Karpas-422 (cell line): Measurements from ENCODE around the gene ASPHD2. TPM values are rescaled to one million over a fixed set of nuclear protein-coding genes. Genes with fewer than 3 reads are reported as not detected.
A peak's percentile ranks its signal among the peaks of the same experiment; 100 is the strongest.

Experiments
- DNase-seq: peaks from one replicate; pipeline ENCODE4 v3.0.0-alpha.2; 2015
- H2AFZ ChIP-seq: fragments of 200-600 bp; sonication (generic); 2 replicates; pipeline ENCODE4 v1.6.1; 2014; ENCODE audit warnings: antibody characterized with exemption, low read length, mixed read lengths
- H3K27ac ChIP-seq: fragments of 200-600 bp; sonication (generic); 2 replicates; pipeline ENCODE4 v1.5.1; 2014; ENCODE audit warnings: mild to moderate bottlenecking, low read length, moderate library complexity
- H3K27me3 ChIP-seq: fragments of 200-600 bp; sonication (generic); 2 replicates; pipeline ENCODE4 v1.6.1; 2014; ENCODE audit warnings: low read length, mixed read lengths
- H3K36me3 ChIP-seq: fragments of 200-600 bp; sonication (generic); 2 replicates; pipeline ENCODE4 v1.6.1; 2014; ENCODE audit warnings: low read length, mixed read lengths; ENCODE audit not compliant: insufficient read depth
- H3K4me1 ChIP-seq: fragments of 200-600 bp; sonication (generic); 2 replicates; pipeline ENCODE4 v1.6.1; 2014; ENCODE audit warnings: mild to moderate bottlenecking, low read length, mixed read lengths
- H3K4me2 ChIP-seq: fragments of 200-600 bp; sonication (generic); 2 replicates; pipeline ENCODE4 v1.6.1; 2014; ENCODE audit warnings: low read length, low read depth, mild to moderate bottlenecking; ENCODE audit not compliant: poor library complexity, severe bottlenecking
- H3K4me3 ChIP-seq: fragments of 200-600 bp; sonication (generic); 2 replicates; pipeline ENCODE4 v1.5.1; 2014; ENCODE audit warnings: mild to moderate bottlenecking, antibody characterized with exemption, low read length, mixed read lengths
- H3K79me2 ChIP-seq: fragments of 200-600 bp; sonication (generic); 2 replicates; pipeline ENCODE4 v1.6.1; 2014; ENCODE audit warnings: mild to moderate bottlenecking, low read length, mixed read lengths
- H3K9ac ChIP-seq: fragments of 200-600 bp; sonication (generic); 2 replicates; pipeline ENCODE4 v1.6.0; 2014; ENCODE audit warnings: low read length
- H3K9me2 ChIP-seq: fragments of 200-600 bp; sonication (generic), shearing (Covaris generic); replicated peaks from 2 replicates; pipeline ENCODE4 v1.6.0; 2014; ENCODE audit warnings: mild to moderate bottlenecking, low read length, moderate library complexity; ENCODE audit not compliant: insufficient read depth
- H3K9me3 ChIP-seq: fragments of 300-700, 200-600 bp; sonication (generic); 2 replicates; pipeline ENCODE4 v1.6.1; 2014; ENCODE audit warnings: low read length, mixed read lengths
- H4K20me1 ChIP-seq: fragments of 200-600 bp; sonication (generic); 2 replicates; pipeline ENCODE4 v1.6.1; 2014; ENCODE audit warnings: mild to moderate bottlenecking, antibody characterized with exemption, low read length, low read depth; ENCODE audit not compliant: insufficient read depth
- total RNA-seq: library from RNA; depleted of rRNA; stranded (reverse); fragments of >200 nt; shearing (Covaris generic); gene quantifications from 2 replicates; pipeline ENCODE4 v1.2.3, GENCODE V29; 2014; ENCODE audit warnings: low replicate concordance

The ASPHD2 gene
- total RNA-seq, 1 experiment from 2014 or later = 33.3 TPM

DNA sequence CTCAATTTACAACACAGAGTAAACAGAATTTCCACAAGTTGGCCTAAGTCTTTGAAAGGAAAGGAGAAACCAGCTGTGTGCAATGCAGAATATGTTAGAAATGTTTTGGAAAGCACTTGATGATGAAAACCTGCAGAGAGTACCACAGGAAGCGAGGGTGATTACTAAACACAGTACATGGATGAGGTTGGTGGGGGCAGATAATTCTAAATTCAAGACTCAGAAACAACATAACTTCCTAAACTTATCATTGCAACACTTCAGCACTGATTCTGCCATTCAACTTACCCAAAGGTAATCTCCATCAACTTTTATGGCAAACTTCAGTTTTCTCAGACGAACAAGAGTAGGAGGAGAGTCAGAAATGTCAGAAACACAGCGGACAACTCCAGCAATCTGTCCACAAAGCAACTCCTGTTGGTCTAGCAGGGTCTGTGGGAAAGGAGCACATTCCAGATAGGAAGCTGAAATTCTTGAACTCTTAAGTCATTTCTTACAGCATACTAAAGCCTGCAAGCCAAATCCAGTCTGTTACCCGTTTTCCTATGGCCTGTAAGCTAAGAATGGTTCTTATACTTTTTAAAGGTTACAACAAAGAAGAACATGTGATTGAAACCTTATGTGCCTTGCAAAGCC, 47.8 kb downstream of the ASPHD2 start:
- H3K4me2 ChIP-seq = no peak overlapping the region

DNA sequence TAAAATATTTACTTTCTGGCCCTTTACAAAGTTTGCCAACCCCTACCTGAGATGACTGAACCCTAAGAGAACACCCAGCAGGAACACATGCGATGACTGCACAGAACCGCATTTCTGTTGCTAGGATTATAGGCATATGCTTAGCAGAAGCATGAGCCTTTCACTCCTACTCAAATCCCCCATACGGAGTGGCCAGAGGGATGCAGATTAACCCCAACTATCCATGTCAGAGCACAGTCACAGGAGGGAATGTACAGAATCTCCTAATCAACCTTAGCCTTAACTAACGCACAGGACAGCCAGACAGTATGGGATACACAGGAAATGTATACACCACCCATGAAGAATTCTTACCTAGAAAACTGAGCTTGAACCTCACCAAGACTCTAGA, 48.3 kb downstream of the ASPHD2 start:
- no peaks in the 10 kb centered on the region for H3K9me2 ChIP-seq
- H3K36me3 ChIP-seq = peaks cover 32% of the 10 kb centered on the region
- H3K4me1 ChIP-seq = peaks cover 43% of the 10 kb centered on the region
- no peak for DNase-seq
- H3K9ac ChIP-seq = no peak overlapping the region
- H3K4me2 ChIP-seq = no peak overlapping the region
- H3K4me3 ChIP-seq = no peak overlapping the region
- no peaks in the 10 kb centered on the region for H3K27me3 ChIP-seq
- no peaks in the 10 kb centered on the region for H4K20me1 ChIP-seq
- H3K27ac ChIP-seq = no peak overlapping the region
- no peak overlapping the region for H2AFZ ChIP-seq
- H3K79me2 ChIP-seq = peaks cover 75% of the 10 kb centered on the region
- H3K9me3 ChIP-seq = no peaks in the 10 kb centered on the region

More for the DNA sequence above, 47.8 kb downstream of the ASPHD2 start:
- peaks cover 70% of the 10 kb centered on the region for H3K79me2 ChIP-seq
- H3K4me1 ChIP-seq = peaks cover 37% of the 10 kb centered on the region
- no peaks in the 10 kb centered on the region for H3K9me3 ChIP-seq
- no peaks in the 10 kb centered on the region for H4K20me1 ChIP-seq
- H3K27ac ChIP-seq = no peak overlapping the region
- no peak overlapping the region for H3K9ac ChIP-seq
- H2AFZ ChIP-seq = no peak overlapping the region
- peaks cover 37% of the 10 kb centered on the region for H3K36me3 ChIP-seq
- H3K9me2 ChIP-seq = no peaks in the 10 kb centered on the region
- no peak overlapping the region for H3K4me3 ChIP-seq
- no peak for DNase-seq
- no peaks in the 10 kb centered on the region for H3K27me3 ChIP-seq

DNA sequence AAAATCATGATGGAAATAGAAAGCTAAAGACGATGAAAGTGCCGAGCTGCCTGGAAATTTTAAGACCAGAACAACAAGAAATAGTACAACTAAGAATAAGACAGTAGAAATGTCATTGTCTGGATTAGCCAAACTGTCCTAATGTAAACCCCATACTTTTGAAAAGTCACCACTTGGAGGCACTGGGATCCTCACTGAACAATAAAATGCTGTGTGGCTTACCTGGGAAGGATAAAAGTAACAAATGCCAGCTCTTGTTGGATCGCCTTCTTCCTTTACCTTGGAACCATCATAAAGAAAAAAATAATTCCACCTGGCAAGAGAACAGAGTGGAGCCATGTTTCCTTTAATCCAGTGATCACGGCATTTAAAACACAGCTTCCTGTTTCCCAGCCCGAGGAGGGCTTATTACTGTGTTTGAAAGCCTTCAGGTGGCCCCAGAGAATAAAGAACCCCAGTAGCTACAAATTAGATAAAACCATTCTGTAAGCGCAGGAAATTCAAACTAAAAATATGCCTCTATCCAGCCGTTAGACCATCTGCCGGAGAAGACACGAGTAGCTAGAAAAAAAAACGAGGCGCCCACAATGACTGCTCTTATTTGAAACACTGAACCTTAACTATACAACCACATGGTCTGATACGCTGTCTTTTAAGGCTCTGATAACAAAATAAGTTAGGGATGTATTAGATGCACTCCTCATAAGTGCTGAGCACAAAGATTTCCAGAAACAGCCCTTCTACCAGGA, 50.2 kb downstream of the ASPHD2 start:
- peaks cover 84% of the 10 kb centered on the region for H3K79me2 ChIP-seq
- H3K4me3 ChIP-seq = peak overlapping the region; percentile 73
- no peaks in the 10 kb centered on the region for H3K27me3 ChIP-seq
- peaks cover 20% of the 10 kb centered on the region for H3K36me3 ChIP-seq
- no peaks in the 10 kb centered on the region for H3K9me2 ChIP-seq
- no peaks in the 10 kb centered on the region for H4K20me1 ChIP-seq
- peaks cover 50% of the 10 kb centered on the region for H3K4me1 ChIP-seq
- peak; percentile 66 for DNase-seq
- no peaks in the 10 kb centered on the region for H3K9me3 ChIP-seq
- H3K27ac ChIP-seq = peak overlapping the region; percentile 91
- peak overlapping the region; percentile 2; the same call in 1 of the 2 replicates for H2AFZ ChIP-seq
- peak overlapping the region; percentile 92 for H3K4me2 ChIP-seq
- H3K9ac ChIP-seq = peak overlapping the region; percentile 80

DNA sequence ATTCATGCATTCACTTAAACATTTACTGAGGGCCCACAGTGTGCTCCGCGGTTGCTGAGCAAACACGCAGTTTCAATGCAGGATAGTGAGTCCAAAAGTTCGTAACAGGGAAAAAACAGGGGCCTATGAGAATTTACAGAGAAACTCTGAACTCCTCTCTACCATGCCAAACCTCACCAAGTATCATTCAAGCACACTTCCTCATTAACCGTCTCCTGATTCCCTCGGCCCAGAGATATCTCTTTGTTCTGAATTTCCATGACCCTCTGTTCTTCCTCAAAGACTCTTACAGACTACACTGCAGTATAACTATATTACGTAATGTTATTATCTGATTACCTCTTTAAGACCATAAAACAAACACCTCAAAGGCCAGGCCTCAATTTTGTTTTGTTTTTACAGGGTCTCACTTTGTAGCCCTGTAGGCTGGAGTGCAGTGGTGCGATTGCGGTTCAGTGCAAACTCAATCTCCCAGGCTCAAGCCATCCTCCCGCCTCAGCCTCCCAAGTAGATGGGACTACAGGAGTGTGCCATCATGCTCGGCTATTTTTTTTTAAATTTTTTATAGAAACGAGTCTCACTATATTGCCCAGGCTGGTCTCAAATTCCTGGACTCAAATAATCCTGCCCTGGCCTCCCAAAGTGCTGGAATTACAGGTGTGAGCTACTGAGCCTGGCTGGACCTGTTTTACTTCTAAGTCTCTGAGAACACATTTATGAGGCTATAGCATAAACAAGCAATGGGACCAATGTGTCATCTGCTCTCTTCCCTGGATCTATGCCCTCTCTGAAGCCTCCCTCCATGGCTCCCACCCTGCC, 50.9 kb downstream of the ASPHD2 start:
- Histone ChIP-seq H3K36me3 (peaks cover 16% of the 10 kb centered on the region), H3K9me2 (no peaks in the 10 kb centered on the region), H3K4me3 (peak overlapping the region; percentile 73), H3K9me3 (no peaks in the 10 kb centered on the region), H3K4me2 (peak overlapping the region; percentile 92), H3K27ac (peak overlapping the region; percentile 91), H3K9ac (peak overlapping the region; percentile 80), H2AFZ (peak overlapping the region; percentile 2; the same call in 1 of the 2 replicates), H3K79me2 (peaks cover 86% of the 10 kb centered on the region), H3K4me1 (peaks cover 58% of the 10 kb centered on the region), H3K27me3 (no peaks in the 10 kb centered on the region), H4K20me1 (no peaks in the 10 kb centered on the region)
- peak; percentile 68 for DNase-seq

DNA sequence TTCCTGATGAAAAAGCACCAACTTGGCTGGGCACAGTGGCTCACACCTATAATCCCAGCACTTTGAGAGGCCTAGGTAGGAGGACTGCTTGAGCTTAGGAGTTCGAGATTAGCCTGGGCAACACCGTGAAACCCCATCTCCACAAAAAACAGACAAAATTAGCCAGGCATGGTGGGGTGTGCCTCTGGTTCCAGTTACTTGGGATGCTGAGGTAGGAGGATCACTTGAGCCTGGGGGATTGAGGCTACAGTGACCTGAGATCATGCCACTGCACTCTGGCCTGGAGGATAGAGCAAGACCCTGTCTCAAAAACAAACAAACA, 51.5 kb downstream of the ASPHD2 start:
- peak overlapping the region; percentile 91 for H3K27ac ChIP-seq

DNA sequence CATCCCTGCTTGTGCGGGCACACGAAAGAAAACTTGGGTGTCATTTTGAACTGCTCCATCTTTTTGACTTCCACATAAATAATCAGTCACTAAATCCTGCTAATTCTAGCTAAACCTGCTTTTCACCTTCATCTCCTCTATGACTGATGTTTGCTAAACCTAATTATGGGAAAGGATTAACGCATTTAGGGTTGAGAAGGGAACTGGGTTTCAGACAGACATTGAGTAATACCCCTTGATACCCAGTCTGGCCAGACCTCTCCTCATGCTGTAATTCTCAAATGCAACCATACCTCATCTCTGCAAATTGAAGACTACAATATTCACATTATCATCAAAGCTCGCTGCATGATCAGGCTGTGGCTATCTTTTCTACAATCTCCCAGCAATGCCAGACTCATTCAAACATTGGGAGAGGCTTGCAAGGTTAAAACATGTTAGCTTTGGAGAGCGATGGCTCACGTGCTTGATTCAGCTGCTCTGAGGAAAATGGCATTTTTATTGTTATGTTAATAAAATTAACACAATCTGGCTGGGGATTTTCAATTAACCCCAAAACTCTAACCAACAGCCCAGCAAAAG, 52.1 kb downstream of the ASPHD2 start:
- H3K4me3 ChIP-seq = peak overlapping the region; percentile 73
- peak overlapping the region; percentile 92 for H3K4me2 ChIP-seq
- no peak overlapping the region for H2AFZ ChIP-seq
- no peak for DNase-seq
- H3K9ac ChIP-seq = peak overlapping the region; percentile 80
- peaks cover 18% of the 10 kb centered on the region; the same call in 1 of the 2 replicates for H3K36me3 ChIP-seq
- peak overlapping the region; percentile 91 for H3K27ac ChIP-seq
- H4K20me1 ChIP-seq = no peaks in the 10 kb centered on the region
- H3K4me1 ChIP-seq = peaks cover 70% of the 10 kb centered on the region
- no peaks in the 10 kb centered on the region for H3K9me3 ChIP-seq
- H3K79me2 ChIP-seq = peaks cover 95% of the 10 kb centered on the region
- H3K9me2 ChIP-seq = no peaks in the 10 kb centered on the region
- H3K27me3 ChIP-seq = no peaks in the 10 kb centered on the region

More for the DNA sequence above, 51.5 kb downstream of the ASPHD2 start:
- Histone ChIP-seq H4K20me1 (no peaks in the 10 kb centered on the region), H3K4me2 (peak overlapping the region; percentile 92), H3K9me2 (no peaks in the 10 kb centered on the region), H3K36me3 (peaks cover 15% of the 10 kb centered on the region; the same call in 1 of the 2 replicates), H3K9ac (peak overlapping the region; percentile 80), H3K27me3 (no peaks in the 10 kb centered on the region), H3K9me3 (no peaks in the 10 kb centered on the region), H3K79me2 (peaks cover 91% of the 10 kb centered on the region), H3K4me1 (peaks cover 64% of the 10 kb centered on the region), H3K4me3 (peak overlapping the region; percentile 73), H2AFZ (no peak overlapping the region)
- no peak for DNase-seq

DNA sequence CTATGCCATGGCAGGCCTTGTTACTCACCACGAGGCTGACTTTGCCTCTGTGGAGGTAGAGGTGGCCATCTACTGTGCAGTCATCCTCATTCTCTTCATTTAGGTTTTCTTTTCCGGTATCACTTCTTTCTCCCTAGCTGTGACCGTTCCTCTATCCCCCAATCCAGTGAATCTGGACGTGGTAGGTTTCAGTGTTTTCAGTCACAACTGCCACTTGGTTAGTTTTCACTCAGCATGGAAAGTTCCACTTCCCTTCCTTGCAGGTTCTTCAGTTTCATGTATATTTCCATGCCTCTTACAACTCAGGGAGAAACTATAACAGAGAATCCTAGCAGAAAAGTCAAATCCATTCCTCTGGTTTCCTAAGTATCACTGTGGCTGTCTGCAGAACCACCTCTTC, 52.6 kb downstream of the ASPHD2 start:
- Histone ChIP-seq H3K9ac (peak overlapping the region; percentile 80), H3K4me3 (peak overlapping the region; percentile 73), H3K27me3 (no peaks in the 10 kb centered on the region), H2AFZ (no peak overlapping the region), H3K9me3 (no peaks in the 10 kb centered on the region), H3K4me2 (peak overlapping the region; percentile 92), H3K79me2 (peaks cover 96% of the 10 kb centered on the region), H3K36me3 (peaks cover 14% of the 10 kb centered on the region; the same call in 1 of the 2 replicates), H3K27ac (peak overlapping the region; percentile 91), H3K9me2 (no peaks in the 10 kb centered on the region), H4K20me1 (no peaks in the 10 kb centered on the region), H3K4me1 (peaks cover 75% of the 10 kb centered on the region)
- peak; percentile 48 for DNase-seq
